IPS-18c (cell line): Measurements from ENCODE around the gene OVOL1.
A peak's percentile ranks its signal among the peaks of the same experiment; 100 is the strongest.
"Not testable (repeated sequence)": the region's sequence is repeated elsewhere in the genome, so short reads cannot be mapped to it uniquely, and the experiment has no call there.

Source experiments
- H3K4me3 ChIP-seq: 2 replicates; pipeline ENCODE4 v1.7.0; 2013; ENCODE audit warnings: low read depth, mild to moderate bottlenecking, low read length, moderate library complexity; ENCODE audit not compliant: insufficient read depth
- H3K9me3 ChIP-seq: one replicate; pipeline ENCODE4 v1.6.1; 2013; ENCODE audit warnings: mild to moderate bottlenecking, low read length, moderate library complexity; ENCODE audit not compliant: control insufficient read depth, insufficient read depth

The OVOL1 gene

DNA sequence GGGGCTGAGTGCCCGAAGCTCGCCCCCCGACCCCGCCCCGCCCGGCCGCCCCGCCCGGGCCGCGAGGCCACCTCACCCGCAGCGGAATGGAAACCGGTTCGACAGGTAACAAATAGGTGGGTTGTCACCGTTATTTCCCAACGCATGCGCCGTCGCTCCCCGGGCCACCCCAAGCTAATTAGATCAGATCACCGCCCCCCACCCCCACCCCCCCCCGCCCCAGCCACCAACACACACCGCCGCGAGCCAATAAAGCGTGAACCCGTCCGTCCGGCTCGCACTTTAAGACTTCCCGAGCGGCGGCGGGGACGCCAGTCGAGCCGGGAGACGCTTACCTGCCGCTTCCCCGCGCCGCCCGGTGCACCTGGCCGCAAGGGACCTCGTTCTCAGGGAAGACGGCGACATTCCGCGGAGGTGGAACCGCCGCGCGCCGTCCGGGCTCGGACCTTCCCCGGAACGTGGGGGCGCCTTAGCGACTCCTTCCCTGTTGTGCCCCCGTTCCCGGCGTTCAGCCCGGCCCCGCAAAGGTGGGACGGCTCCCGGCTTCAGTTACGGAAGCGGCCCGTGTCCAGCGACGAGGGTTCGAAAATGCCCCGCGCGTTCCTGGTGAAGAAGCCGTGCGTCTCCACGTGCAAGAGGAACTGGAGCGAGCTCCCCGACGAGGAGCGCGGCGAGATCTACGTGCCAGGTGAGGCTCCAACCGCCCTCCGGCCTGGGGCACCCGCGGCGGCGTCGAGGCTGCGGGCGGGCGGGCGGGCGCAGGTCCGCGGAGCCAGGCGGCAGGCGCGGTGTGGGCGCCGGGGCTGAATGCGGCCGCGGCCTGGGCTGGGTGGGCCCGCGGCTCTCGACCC is at the start of gene OVOL1:
Gene OVOL1, plus strand, starts transcription at position 278 of the 851 bp plus-strand sequence. Its CDS starts 311 bp downstream, at position 589.
- peak within 1 kb of the TSS; percentile 57 for H3K4me3 ChIP-seq
- no peaks in the 10 kb centered on the region for H3K9me3 ChIP-seq

DNA sequence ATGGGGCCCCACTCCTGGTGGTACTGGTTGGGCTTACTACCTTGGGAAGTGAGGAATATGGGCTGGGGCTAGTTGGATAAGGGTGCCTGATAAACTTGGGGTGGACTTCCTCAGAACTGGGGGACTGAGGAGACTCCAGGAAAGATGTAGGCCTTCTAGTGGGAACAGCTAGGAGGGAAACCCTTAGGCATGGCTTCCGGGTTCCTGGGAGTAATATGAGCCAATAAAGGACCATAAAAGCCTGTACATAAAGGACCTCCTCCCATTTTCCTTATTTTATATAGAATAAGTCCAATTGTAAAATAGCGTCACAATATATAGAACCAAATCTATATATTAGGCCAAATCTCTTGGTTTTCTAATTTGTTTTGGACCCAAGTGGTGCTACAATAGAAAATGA is 47.8 kb upstream of the OVOL1 start:
- peaks cover 12% of the 10 kb centered on the region for H3K9me3 ChIP-seq
- H3K4me3 ChIP-seq: no peak overlapping the region

GRCh38 chr11:65741185-65741584 is 45.7 kb upstream of the OVOL1 start:
- peaks cover 5% of the 10 kb centered on the region for H3K9me3 ChIP-seq
- no peak overlapping the region for H3K4me3 ChIP-seq

DNA sequence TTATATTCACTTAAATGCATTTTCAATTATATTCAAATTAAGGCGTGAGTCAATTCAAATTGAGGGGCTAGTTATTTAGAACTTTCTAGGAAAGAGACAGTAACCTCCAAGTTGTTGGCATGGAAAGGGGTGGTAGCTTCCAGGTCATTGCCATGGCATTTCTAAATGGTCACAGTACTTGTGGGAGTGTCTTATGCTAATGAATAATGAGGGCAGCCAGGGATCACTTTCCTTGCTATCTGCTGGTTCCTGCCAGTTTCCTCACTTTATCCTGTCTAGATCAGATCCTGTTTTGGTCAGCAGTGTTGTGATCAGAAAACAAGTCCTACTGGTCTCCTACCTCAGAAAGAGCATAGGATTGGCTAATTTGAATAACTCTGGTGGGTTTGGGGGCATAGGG is 44.5 kb upstream of the OVOL1 start:
- no peak overlapping the region for H3K4me3 ChIP-seq
- no peaks in the 10 kb centered on the region for H3K9me3 ChIP-seq

DNA sequence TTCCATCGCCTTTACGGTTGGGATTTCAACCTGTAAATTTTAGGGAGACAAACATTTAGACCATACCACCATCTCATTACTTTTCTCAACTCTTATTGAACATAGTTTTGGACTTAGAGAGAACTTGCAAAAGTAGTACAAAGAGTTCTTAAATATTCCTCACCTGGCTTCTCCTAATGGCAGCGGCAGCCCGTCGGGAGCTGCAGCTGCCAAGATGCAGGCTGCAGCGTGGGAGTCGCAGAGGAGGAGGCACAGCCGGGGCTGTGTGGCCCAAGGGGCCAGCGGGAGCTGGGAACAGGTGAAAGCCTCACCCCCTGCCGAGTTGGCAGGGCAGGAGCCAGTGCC is 43.2 kb upstream of the OVOL1 start:
- Histone ChIP-seq H3K9me3 (no peaks in the 10 kb centered on the region), H3K4me3 (no peak overlapping the region)

- Histone ChIP-seq H3K9me3 (no peaks in the 10 kb centered on the region), H3K4me3 (no peak overlapping the region)
These were observed 42.7 kb upstream of the OVOL1 start for GRCh38 chr11:65744026-65744698.

DNA sequence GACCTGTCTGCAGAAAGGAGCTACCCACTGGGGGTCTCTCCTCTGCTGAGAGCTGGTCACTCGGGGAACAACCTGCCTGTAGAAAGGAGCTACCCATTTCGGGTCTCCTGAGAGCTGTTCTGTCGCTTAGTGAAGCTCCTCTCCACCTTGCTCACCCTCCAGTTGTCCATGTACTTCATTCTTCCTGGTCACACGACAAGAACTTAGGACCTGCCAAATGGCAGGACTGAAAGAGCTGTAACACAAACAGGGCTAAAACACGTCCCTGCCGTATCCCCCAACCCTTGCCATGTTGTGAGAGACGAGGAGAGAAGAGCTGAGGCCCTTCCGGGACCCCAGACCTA is 42.2 kb upstream of the OVOL1 start:
- no peak overlapping the region for H3K4me3 ChIP-seq
- no peaks in the 10 kb centered on the region for H3K9me3 ChIP-seq

DNA sequence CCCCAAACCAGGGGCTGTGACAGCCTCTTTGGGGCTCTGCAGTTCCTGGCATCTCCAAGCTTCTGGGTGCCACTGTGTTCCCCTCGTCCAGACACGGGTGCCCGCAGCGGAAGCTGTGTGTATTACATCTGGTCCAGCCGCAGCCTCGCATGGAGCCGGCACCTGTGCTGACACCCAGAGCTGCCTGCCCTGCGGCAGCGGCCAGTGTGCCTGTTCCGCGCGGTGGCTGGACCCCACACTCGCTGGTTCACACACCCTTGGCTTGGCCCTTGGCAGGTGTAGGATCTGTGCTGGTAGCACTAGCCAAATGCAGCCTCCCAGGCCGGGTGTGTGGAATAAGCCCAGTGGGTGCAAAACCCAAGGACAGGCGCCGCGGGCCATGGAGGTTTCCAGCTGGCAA is 41.8 kb upstream of the OVOL1 start:
- Histone ChIP-seq H3K4me3 (no peak overlapping the region), H3K9me3 (no peaks in the 10 kb centered on the region)

DNA sequence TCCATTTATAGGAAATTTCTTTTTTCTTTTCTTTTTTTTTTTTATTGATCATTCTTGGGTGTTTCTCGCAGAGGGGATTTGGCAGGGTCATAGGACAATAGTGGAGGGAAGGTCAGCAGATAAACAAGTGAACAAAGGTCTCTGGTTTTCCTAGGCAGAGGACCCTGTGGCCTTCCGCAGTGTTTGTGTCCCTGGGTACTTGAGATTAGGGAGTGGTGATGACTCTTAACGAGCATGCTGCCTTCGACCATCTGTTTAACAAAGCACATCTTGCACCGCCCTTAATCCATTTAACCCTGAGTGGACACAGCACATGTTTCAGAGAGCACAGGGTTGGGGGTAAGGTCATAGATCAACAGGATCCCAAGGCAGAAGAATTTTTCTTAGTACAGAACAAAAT is 24.7 kb upstream of the OVOL1 start:
- not testable (repeated sequence) for H3K4me3 ChIP-seq, H3K9me3 ChIP-seq

DNA sequence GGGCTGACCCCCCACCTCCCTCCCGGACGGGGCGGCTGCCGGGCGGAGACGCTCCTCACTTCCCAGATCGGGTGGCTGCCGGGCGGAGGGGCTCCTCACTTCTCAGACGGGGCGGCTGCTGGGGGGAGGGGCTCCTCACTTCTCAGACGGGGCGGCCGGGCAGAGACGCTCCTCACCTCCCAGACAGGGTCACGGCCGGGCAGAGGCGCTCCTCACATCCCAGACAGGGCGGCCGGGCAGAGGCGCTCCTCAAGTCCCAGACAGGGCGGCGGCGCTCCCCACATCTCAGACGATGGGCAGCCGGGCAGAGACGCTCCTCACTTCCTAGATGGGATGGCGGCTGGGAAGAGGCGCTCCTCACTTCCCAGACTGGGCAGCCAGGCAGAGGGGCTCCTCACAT is 24.0 kb upstream of the OVOL1 start:
- H3K4me3 ChIP-seq, H3K9me3 ChIP-seq: not testable (repeated sequence)

DNA sequence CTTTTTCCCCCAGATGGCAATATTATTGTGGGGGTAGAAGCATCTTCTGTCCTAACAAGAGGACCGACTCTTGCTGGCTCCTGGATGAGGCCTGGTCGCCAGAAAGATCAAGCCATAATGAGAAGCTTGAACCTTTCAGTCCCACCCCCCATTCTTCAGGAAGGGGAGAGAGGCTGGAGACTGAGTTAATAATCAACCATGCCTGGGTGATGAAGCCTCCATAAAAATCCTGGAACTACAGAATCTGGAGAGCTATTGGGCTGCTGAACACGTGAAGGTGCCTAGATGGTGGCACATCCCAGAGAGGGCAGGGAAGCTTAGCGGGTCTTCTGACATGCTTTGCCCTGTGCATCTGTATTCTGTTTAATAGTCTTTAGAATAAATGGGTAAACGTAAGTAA is 22.4 kb upstream of the OVOL1 start:
- Histone ChIP-seq H3K9me3 (no peaks in the 10 kb centered on the region), H3K4me3 (no peak overlapping the region)

DNA sequence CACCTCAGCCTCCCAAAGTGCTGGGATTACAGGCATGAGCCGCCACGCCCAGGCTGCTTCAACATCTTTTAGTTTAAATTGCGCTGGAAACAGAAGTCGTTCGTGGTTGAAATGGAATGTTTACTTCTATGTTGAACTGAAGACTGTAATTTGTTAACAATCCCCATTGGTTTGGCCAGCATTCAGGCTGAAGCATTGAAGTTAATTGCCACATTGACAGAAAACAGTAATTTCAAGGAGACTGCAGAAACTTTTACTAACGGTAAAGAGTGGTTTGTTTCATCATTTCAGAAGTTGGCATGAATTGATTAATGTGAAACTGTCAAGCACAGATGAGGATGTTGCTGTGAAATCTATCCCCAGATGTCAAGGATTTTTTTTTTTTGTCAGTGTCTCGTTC is 20.3 kb upstream of the OVOL1 start:
- no peak overlapping the region for H3K4me3 ChIP-seq
- H3K9me3 ChIP-seq: no peaks in the 10 kb centered on the region

DNA sequence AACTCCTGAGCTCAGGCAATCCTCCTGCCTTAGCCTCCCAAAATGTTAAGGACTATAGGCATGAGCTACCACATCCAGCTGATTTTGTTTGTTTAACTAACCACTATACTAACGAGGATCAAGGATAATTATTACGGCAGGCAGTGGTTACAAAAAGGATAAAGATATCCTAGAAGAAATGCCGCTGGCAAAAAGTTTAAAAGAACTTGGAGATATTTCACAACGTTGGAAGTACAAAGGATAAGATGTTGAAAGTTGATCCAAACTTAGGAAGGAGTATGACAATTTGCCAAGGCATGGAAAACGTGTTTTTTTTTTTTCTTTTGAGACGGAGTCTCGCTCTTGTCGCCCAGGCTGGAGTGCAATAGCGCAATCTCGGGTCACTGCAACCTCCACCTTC is 19.5 kb upstream of the OVOL1 start:
- H3K9me3 ChIP-seq: no peaks in the 10 kb centered on the region
- H3K4me3 ChIP-seq: no peak overlapping the region

DNA sequence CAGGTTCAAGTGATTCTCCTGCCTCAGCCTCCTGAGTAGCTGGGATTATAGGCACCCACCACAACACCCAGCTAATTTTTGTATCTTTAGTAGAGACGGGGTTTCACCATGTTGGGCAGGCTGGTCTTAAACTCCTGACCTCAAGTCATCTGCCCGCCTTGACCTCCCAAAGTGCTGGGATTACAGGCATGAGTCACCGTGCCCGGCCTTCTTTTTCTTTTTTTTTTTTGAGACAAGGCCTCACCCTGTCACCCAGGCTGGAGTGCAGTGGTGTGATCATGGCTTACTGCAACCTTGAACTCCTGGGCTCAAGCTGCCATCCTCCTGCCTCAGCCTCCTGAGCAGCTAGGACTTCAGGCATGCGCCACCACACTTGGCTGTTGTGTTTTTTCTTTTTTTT is 19.1 kb upstream of the OVOL1 start:
- H3K9me3 ChIP-seq, H3K4me3 ChIP-seq: not testable (repeated sequence)

DNA sequence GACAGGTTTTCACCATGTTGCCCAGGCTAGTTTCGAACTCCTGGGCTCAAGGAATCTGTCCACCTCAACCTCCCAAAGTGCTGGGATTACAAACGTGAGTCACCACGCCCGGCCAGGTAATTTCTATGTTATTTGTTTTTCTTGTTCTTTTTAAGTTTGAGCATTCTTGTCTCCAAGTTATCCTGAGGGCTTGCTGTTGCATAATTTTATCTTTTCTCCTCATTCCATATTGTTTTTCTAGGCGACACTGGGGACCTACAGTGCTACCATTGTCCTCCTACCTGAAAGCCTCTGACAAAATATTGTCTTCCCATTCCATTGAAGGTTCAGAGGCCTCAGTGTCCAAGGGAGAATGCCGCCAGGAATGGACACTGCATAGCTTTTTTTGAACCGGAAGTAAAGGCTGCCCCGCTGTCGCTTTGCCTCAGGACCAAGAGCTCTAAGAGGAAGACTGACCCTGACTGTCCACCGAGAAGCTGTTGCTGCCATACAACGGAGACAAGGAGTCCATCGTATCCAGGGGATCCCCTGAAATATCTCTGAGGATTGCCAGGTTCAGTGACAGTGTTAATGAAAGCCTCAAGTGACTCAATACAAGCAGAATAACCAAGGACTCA is 15.8 kb upstream of the OVOL1 start:
- Histone ChIP-seq H3K4me3 (no peak overlapping the region), H3K9me3 (no peaks in the 10 kb centered on the region)

DNA sequence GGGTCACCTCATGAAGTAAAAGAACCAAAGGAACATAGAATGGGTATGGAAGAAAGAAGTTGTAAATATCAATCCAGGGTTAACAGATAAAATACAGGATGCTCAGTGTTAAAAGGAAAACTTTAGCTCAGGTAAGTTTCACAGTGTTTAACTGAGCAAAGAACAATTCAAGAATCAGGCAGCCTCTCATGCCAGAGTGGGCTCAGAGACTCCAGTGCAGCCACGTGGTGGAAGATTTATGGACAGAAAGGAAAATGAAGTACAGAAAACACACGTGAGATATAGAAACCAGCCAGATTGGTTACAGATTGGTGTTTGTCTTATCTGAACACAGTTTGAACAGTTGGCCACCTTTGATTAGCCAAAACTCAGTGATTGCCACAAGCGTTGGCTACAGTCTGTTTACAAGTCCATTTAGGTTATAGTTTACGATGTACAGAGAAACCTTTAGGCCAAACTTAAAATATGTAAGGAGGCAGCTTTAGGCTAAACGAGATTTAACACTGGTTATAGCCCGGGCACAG is 15.2 kb upstream of the OVOL1 start:
- no peak overlapping the region for H3K4me3 ChIP-seq
- no peaks in the 10 kb centered on the region for H3K9me3 ChIP-seq

DNA sequence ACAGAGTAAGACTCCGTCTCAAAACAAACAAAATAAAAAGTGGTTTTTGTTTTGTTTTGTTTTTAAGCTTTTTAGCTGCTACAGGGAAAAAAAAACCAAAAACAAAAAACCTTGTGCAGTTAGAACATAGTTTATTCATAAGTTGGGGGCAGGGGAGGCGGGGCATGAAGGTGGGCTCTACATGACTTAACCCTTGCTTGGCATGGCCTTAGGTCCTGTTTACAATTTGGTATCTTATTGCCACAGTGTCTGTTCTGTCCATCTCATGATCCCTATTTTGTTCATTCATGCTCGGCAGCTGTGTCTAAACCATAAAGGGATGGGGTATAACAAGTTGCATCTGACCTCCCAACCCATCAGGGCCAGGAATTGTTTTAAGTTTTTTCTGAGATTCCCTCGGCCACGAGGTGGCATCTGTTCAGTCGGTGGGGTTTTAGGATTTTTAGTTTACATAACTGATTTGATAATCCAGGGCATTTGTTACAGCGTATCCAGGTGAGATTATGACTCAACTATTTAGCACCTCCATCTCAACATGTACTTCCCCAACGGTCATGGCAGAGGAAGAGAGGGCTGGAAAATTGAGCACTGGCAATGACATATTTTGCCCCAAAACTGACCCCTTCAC is 13.0 kb upstream of the OVOL1 start:
- no peak overlapping the region for H3K4me3 ChIP-seq

More for the DNA sequence above, 13.0 kb upstream of the OVOL1 start:
- H3K9me3 ChIP-seq: no peaks in the 10 kb centered on the region
